Keratinocyte (primary cell): ENCODE results near the gene GNL3L. TPM values are rescaled to one million over a fixed set of nuclear protein-coding genes. Genes with fewer than 3 reads are reported as not detected.

Source experiments
- DNase-seq: peaks from one replicate; pipeline ENCODE4 v3.0.0-alpha.2; 2011; ENCODE audit warnings: low read depth, missing footprints, low spot score
- FAIRE-seq: peaks from 2 replicates; lab custom pipeline; 2011; peaks lifted over from hg19 to GRCh38; lab: Jason Lieb, UNC
- H2AFZ ChIP-seq: 2 replicates; pipeline ENCODE4 v1.6.0; 2012; ENCODE audit warnings: low read length, control low read depth, inconsistent platforms; ENCODE audit not compliant: control insufficient read depth
- H3K27ac ChIP-seq: 2 replicates; pipeline ENCODE4 v1.5.1; 2011; ENCODE audit warnings: low read length; ENCODE audit not compliant: control insufficient read depth, insufficient read depth
- H3K27me3 ChIP-seq: 3 replicates; pipeline ENCODE4 v1.6.0; 2011; ENCODE audit warnings: low read length; ENCODE audit not compliant: control insufficient read depth, insufficient read depth; ENCODE audit errors: extremely low read depth
- H3K36me3 ChIP-seq, 2 experiments: 2 replicates in 1 of 2; 3 replicates in 1 of 2; pipeline ENCODE4 v1.5.1; 2011; ENCODE audit warnings: low read length in 2 of 2, mild to moderate bottlenecking in 1 of 2; ENCODE audit not compliant: control insufficient read depth in 2 of 2, insufficient read depth in 2 of 2; ENCODE audit errors: extremely low read depth in 1 of 2
- H3K4me1 ChIP-seq: 3 replicates; pipeline ENCODE4 v1.5.1; 2011; ENCODE audit warnings: low read length; ENCODE audit not compliant: control insufficient read depth, insufficient read depth; ENCODE audit errors: extremely low read depth
- H3K4me2 ChIP-seq: 3 replicates; pipeline ENCODE4 v1.6.0; 2011; ENCODE audit warnings: low read depth, low read length; ENCODE audit not compliant: control insufficient read depth, insufficient read depth; ENCODE audit errors: extremely low read depth
- H3K4me3 ChIP-seq, 3 experiments: fragments of 200-600 bp in 1 of 3; sonication (generic) in 1 of 3; 2 replicates in 2 of 3; 3 replicates in 1 of 3; pipeline ENCODE4 v1.5.1; 2011 to 2016; ENCODE audit warnings: low read length in 3 of 3, mild to moderate bottlenecking in 3 of 3, control low read depth in 2 of 3, inconsistent platforms in 1 of 3, low read depth in 1 of 3, mixed read lengths in 1 of 3, mixed run types in 1 of 3, moderate library complexity in 1 of 3; ENCODE audit not compliant: control insufficient read depth in 2 of 3, insufficient read depth in 2 of 3; ENCODE audit errors: extremely low read depth in 1 of 3
- H3K79me2 ChIP-seq: 2 replicates; pipeline ENCODE4 v1.6.0; 2012; ENCODE audit warnings: low read length; ENCODE audit not compliant: control insufficient read depth, insufficient read depth
- H3K9ac ChIP-seq: 3 replicates; pipeline ENCODE4 v1.6.0; 2011; ENCODE audit warnings: low read length; ENCODE audit not compliant: control insufficient read depth, insufficient read depth; ENCODE audit errors: extremely low read depth
- H3K9me1 ChIP-seq: 3 replicates; pipeline ENCODE4 v1.6.0; 2011; ENCODE audit warnings: low read length; ENCODE audit not compliant: control insufficient read depth, insufficient read depth; ENCODE audit errors: extremely low read depth
- H3K9me3 ChIP-seq: 2 replicates; pipeline ENCODE4 v1.5.1; 2012; ENCODE audit warnings: low read depth, low read length; ENCODE audit not compliant: control insufficient read depth
- H4K20me1 ChIP-seq: 3 replicates; pipeline ENCODE4 v1.6.0; 2011; ENCODE audit warnings: low read length; ENCODE audit not compliant: control insufficient read depth, insufficient read depth; ENCODE audit errors: extremely low read depth
- EZH2 ChIP-seq: IDR thresholded peaks from one replicate; pipeline ENCODE4 v1.6.1; 2012; ENCODE audit warnings: inconsistent platforms, mild to moderate bottlenecking, low read length, moderate library complexity
- dilution Hi-C: fragments of 300-500 bp; cut with MboI; formaldehyde crosslinking; loops from one replicate; pipeline ENCODE4 v1.7.0; 2020; ENCODE audit warnings: low sequenced_read_pairs; ENCODE audit not compliant: extremely low pct_ligation_motif_present
- polyA plus RNA-seq, 5 experiments: library from polyadenylated mRNA; depleted of rRNA in 3 of 5; stranded (reverse) in 3 of 5; stranded (forward) in 1 of 5; unstranded in 1 of 5; fragments of >200 nt; gene quantifications; 1 replicate in 1 of 5; 2 replicates in 3 of 5; 3 replicates in 1 of 5; pipeline versions ENCODE4 v1.2.1 to v1.2.3, GENCODE V29; 2011 to 2012; ENCODE audit warnings: missing spikeins in 2 of 5, low read depth in 1 of 5, low replicate concordance in 1 of 5
- TF ChIP-seq, protein P1 (sequence below), 3 experiments: IDR thresholded peaks in 1 of 3; conservative IDR thresholded peaks in 1 of 3; optimal IDR thresholded peaks in 1 of 3; 2 replicates in 2 of 3; 3 replicates in 1 of 3; pipeline versions ENCODE3 to v1.5.1; 2011; ENCODE audit warnings: low read length in 3 of 3, mild to moderate bottlenecking in 3 of 3, moderate library complexity in 2 of 3, control low read depth in 1 of 3, inconsistent platforms in 1 of 3; ENCODE audit not compliant: insufficient read depth in 2 of 3; ENCODE audit errors: extremely low read depth in 1 of 3

The GNL3L gene
- polyA plus RNA-seq, 1 donor (not counting 4 experiments of a cell fraction or from before 2014, with no cell fraction given), result 15.7 TPM

DNA sequence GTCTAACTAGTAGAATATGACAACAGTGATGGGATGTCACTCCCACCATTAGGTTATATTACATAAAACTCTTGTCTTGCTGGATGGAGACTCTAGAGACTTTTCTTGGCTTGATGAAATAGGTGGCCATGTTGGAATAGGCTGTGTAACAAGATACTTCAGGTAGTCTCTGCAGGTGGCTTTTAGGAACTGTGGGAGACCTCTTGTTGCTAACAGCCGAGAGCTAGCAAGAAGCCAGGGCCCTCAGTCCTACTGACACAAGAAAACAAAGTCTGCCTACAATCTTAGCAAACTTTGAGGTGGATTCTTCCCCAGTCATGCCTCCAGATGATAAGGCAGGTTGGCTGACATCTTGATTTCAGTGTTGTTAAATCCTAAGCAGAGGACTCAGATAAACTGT is 72.5 kb downstream of the GNL3L start:
- Histone ChIP-seq H3K36me3 (no peaks in the 10 kb centered on the region), H3K27ac (no peak overlapping the region), H4K20me1 (no peaks in the 10 kb centered on the region), H3K9ac (no peak overlapping the region), H2AFZ (no peak overlapping the region), H3K4me2 (no peak overlapping the region), H3K4me3 (no peak overlapping the region), H3K9me1 (no peaks in the 10 kb centered on the region), H3K4me1 (no peaks in the 10 kb centered on the region), H3K9me3 (no peaks in the 10 kb centered on the region), H3K27me3 (no peaks in the 10 kb centered on the region), H3K79me2 (no peaks in the 10 kb centered on the region)
- no peak for FAIRE-seq
- dilution Hi-C loops, result no loop called here
- DNase-seq, result no peak
- TF ChIP-seq EZH2, result no peak
- TF ChIP-seq, protein P1, sequence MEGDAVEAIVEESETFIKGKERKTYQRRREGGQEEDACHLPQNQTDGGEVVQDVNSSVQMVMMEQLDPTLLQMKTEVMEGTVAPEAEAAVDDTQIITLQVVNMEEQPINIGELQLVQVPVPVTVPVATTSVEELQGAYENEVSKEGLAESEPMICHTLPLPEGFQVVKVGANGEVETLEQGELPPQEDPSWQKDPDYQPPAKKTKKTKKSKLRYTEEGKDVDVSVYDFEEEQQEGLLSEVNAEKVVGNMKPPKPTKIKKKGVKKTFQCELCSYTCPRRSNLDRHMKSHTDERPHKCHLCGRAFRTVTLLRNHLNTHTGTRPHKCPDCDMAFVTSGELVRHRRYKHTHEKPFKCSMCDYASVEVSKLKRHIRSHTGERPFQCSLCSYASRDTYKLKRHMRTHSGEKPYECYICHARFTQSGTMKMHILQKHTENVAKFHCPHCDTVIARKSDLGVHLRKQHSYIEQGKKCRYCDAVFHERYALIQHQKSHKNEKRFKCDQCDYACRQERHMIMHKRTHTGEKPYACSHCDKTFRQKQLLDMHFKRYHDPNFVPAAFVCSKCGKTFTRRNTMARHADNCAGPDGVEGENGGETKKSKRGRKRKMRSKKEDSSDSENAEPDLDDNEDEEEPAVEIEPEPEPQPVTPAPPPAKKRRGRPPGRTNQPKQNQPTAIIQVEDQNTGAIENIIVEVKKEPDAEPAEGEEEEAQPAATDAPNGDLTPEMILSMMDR (optimal IDR thresholded peaks at IDR 0.05 in 1 of 3, IDR thresholded peaks at IDR 0.05 in 1 of 3, conservative IDR thresholded peaks at IDR 0.05 in 1 of 3; ENCODE audit: extremely low read depth in 1 of 3, insufficient read depth in 2 of 3, low read length in 3 of 3), result no peak

Other genes starting within 250 kb of the GNL3L start
- 0.26 to 0.33 TPM (median 0.27 TPM) in 3 replicates for gene WNK3, start 172.2 kb upstream of the GNL3L start, polyA plus RNA-seq
- 12.5 to 36.0 TPM (median 21.5 TPM) in 3 replicates for gene TSR2, start 89.8 kb upstream of the GNL3L start, polyA plus RNA-seq
- 2.2 to 8.8 TPM (median 2.9 TPM) in 3 replicates for gene FGD1, start 34.0 kb upstream of the GNL3L start, polyA plus RNA-seq